ENCODE results near the gene TNFRSF11A.

TNFRSF11A gene

GRCh38 chr18:62394006-62394763, 69.1 kb downstream of the TNFRSF11A start:
- no peaks in the 10 kb centered on the region for H3K27me3 ChIP-seq (ENCODE audit: control insufficient read depth, insufficient read depth, low read length, poor library complexity, severe bottlenecking)
- H3K36me3 ChIP-seq (ENCODE audit: control insufficient read depth, insufficient read depth, low read length), result no peaks in the 10 kb centered on the region
- no peaks in the 10 kb centered on the region for H3K9me3 ChIP-seq (ENCODE audit: control insufficient read depth, low read length)
- no peak overlapping the region for H3K27ac ChIP-seq (ENCODE audit: insufficient read depth, low read depth, low read length, poor library complexity, severe bottlenecking)
- no peaks in the 10 kb centered on the region for H3K4me1 ChIP-seq (ENCODE audit: control insufficient read depth, insufficient read depth, low read length)
- no peak overlapping the region for H3K4me3 ChIP-seq (ENCODE audit: insufficient read depth, low read depth, low read length)
- 93 to 95% methylated on average over 12 to 14 of the region's 15 CpGs for WGBS, 2 experiments

GRCh38 chr18:62396381-62396780, 71.3 kb downstream of the TNFRSF11A start:
- no peaks in the 10 kb centered on the region for H3K36me3 ChIP-seq (ENCODE audit: control insufficient read depth, insufficient read depth, low read length)
- no peak overlapping the region for H3K27ac ChIP-seq (ENCODE audit: insufficient read depth, low read depth, low read length, poor library complexity, severe bottlenecking)

GRCh38 chr18:62396967-62397366, 71.9 kb downstream of the TNFRSF11A start:
- no peak overlapping the region for H3K4me3 ChIP-seq (ENCODE audit: insufficient read depth, low read depth, low read length)
- H3K27ac ChIP-seq (ENCODE audit: insufficient read depth, low read depth, low read length, poor library complexity, severe bottlenecking), result no peak overlapping the region
- no peaks in the 10 kb centered on the region for H3K4me1 ChIP-seq (ENCODE audit: control insufficient read depth, insufficient read depth, low read length)
- H3K36me3 ChIP-seq (ENCODE audit: control insufficient read depth, insufficient read depth, low read length), result no peaks in the 10 kb centered on the region
- WGBS, 2 experiments, result 72 to 76% methylated on average over 2 to 3 of the region's 3 CpGs
- H3K9me3 ChIP-seq (ENCODE audit: control insufficient read depth, low read length), result no peaks in the 10 kb centered on the region
- H3K27me3 ChIP-seq (ENCODE audit: control insufficient read depth, insufficient read depth, low read length, poor library complexity, severe bottlenecking), result no peaks in the 10 kb centered on the region

More at GRCh38 chr18:62396381-62396780, 71.3 kb downstream of the TNFRSF11A start:
- H3K4me3 ChIP-seq (ENCODE audit: insufficient read depth, low read depth, low read length), result no peak overlapping the region
- no peaks in the 10 kb centered on the region for H3K9me3 ChIP-seq (ENCODE audit: control insufficient read depth, low read length)
- H3K27me3 ChIP-seq (ENCODE audit: control insufficient read depth, insufficient read depth, low read length, poor library complexity, severe bottlenecking), result no peaks in the 10 kb centered on the region
- no peaks in the 10 kb centered on the region for H3K4me1 ChIP-seq (ENCODE audit: control insufficient read depth, insufficient read depth, low read length)
- WGBS, 2 experiments, result 86 to 93% methylated on average over 3 of the region's 3 CpGs

- Histone ChIP-seq H3K4me1 (ENCODE audit: control insufficient read depth, insufficient read depth, low read length) (no peaks in the 10 kb centered on the region), H3K27ac (ENCODE audit: insufficient read depth, low read depth, low read length, poor library complexity, severe bottlenecking) (no peak overlapping the region), H3K36me3 (ENCODE audit: control insufficient read depth, insufficient read depth, low read length) (no peaks in the 10 kb centered on the region), H3K27me3 (ENCODE audit: control insufficient read depth, insufficient read depth, low read length, poor library complexity, severe bottlenecking) (no peaks in the 10 kb centered on the region), H3K9me3 (ENCODE audit: control insufficient read depth, low read length) (no peaks in the 10 kb centered on the region), H3K4me3 (ENCODE audit: insufficient read depth, low read depth, low read length) (no peak overlapping the region)
- WGBS, 2 experiments, result 96% methylated on average over 6 of the region's 6 CpGs
These were observed 73.2 kb downstream of the TNFRSF11A start for GRCh38 chr18:62398291-62398690.

- Histone ChIP-seq H3K4me3 (ENCODE audit: insufficient read depth, low read depth, low read length) (no peak overlapping the region), H3K36me3 (ENCODE audit: control insufficient read depth, insufficient read depth, low read length) (no peaks in the 10 kb centered on the region), H3K27ac (ENCODE audit: insufficient read depth, low read depth, low read length, poor library complexity, severe bottlenecking) (no peak overlapping the region), H3K9me3 (ENCODE audit: control insufficient read depth, low read length) (no peaks in the 10 kb centered on the region), H3K4me1 (ENCODE audit: control insufficient read depth, insufficient read depth, low read length) (no peaks in the 10 kb centered on the region), H3K27me3 (ENCODE audit: control insufficient read depth, insufficient read depth, low read length, poor library complexity, severe bottlenecking) (no peaks in the 10 kb centered on the region)
- WGBS, 2 experiments, result 71 to 88% methylated on average over 3 of the region's 3 CpGs
These were observed 74.2 kb downstream of the TNFRSF11A start for GRCh38 chr18:62399276-62399675.

- H3K27ac ChIP-seq (ENCODE audit: insufficient read depth, low read depth, low read length, poor library complexity, severe bottlenecking), result no peak overlapping the region
- no peaks in the 10 kb centered on the region for H3K9me3 ChIP-seq (ENCODE audit: control insufficient read depth, low read length)
- no peaks in the 10 kb centered on the region for H3K27me3 ChIP-seq (ENCODE audit: control insufficient read depth, insufficient read depth, low read length, poor library complexity, severe bottlenecking)
- no peaks in the 10 kb centered on the region for H3K4me1 ChIP-seq (ENCODE audit: control insufficient read depth, insufficient read depth, low read length)
- no peaks in the 10 kb centered on the region for H3K36me3 ChIP-seq (ENCODE audit: control insufficient read depth, insufficient read depth, low read length)
- 44 to 45% methylated on average over 4 of the region's 4 CpGs for WGBS, 2 experiments
- H3K4me3 ChIP-seq (ENCODE audit: insufficient read depth, low read depth, low read length), result no peak overlapping the region
These were observed 74.7 kb downstream of the TNFRSF11A start for GRCh38 chr18:62399781-62400308.

GRCh38 chr18:62400916-62401315, 75.8 kb downstream of the TNFRSF11A start:
- 89 to 90% methylated on average over 3 of the region's 3 CpGs for WGBS, 2 experiments
- Histone ChIP-seq H3K9me3 (ENCODE audit: control insufficient read depth, low read length) (no peaks in the 10 kb centered on the region), H3K4me1 (ENCODE audit: control insufficient read depth, insufficient read depth, low read length) (no peaks in the 10 kb centered on the region), H3K4me3 (ENCODE audit: insufficient read depth, low read depth, low read length) (no peak overlapping the region), H3K36me3 (ENCODE audit: control insufficient read depth, insufficient read depth, low read length) (no peaks in the 10 kb centered on the region), H3K27me3 (ENCODE audit: control insufficient read depth, insufficient read depth, low read length, poor library complexity, severe bottlenecking) (no peaks in the 10 kb centered on the region), H3K27ac (ENCODE audit: insufficient read depth, low read depth, low read length, poor library complexity, severe bottlenecking) (no peak overlapping the region)

- no peaks in the 10 kb centered on the region for H3K9me3 ChIP-seq (ENCODE audit: control insufficient read depth, low read length)
- H3K4me1 ChIP-seq (ENCODE audit: control insufficient read depth, insufficient read depth, low read length), result no peaks in the 10 kb centered on the region
- no peaks in the 10 kb centered on the region for H3K36me3 ChIP-seq (ENCODE audit: control insufficient read depth, insufficient read depth, low read length)
- H3K27ac ChIP-seq (ENCODE audit: insufficient read depth, low read depth, low read length, poor library complexity, severe bottlenecking), result no peak overlapping the region
- WGBS, 2 experiments, result 88 to 91% methylated on average over 6 of the region's 6 CpGs
- no peak overlapping the region for H3K4me3 ChIP-seq (ENCODE audit: insufficient read depth, low read depth, low read length)
- H3K27me3 ChIP-seq (ENCODE audit: control insufficient read depth, insufficient read depth, low read length, poor library complexity, severe bottlenecking), result no peaks in the 10 kb centered on the region
These were observed 77.3 kb downstream of the TNFRSF11A start for GRCh38 chr18:62402342-62402948.

GRCh38 chr18:62403120-62403519, 78.0 kb downstream of the TNFRSF11A start:
- WGBS, 2 experiments, result 92 to 98% methylated on average over 3 of the region's 3 CpGs
- H3K4me3 ChIP-seq (ENCODE audit: insufficient read depth, low read depth, low read length), result no peak overlapping the region
- no peak overlapping the region for H3K27ac ChIP-seq (ENCODE audit: insufficient read depth, low read depth, low read length, poor library complexity, severe bottlenecking)
- H3K4me1 ChIP-seq (ENCODE audit: control insufficient read depth, insufficient read depth, low read length), result no peaks in the 10 kb centered on the region
- H3K36me3 ChIP-seq (ENCODE audit: control insufficient read depth, insufficient read depth, low read length), result no peaks in the 10 kb centered on the region
- no peaks in the 10 kb centered on the region for H3K9me3 ChIP-seq (ENCODE audit: control insufficient read depth, low read length)
- no peaks in the 10 kb centered on the region for H3K27me3 ChIP-seq (ENCODE audit: control insufficient read depth, insufficient read depth, low read length, poor library complexity, severe bottlenecking)

GRCh38 chr18:62404881-62405280, 79.8 kb downstream of the TNFRSF11A start:
- 81 to 82% methylated on average over 3 of the region's 3 CpGs for WGBS, 2 experiments

More at GRCh38 chr18:62404881-62405280, 79.8 kb downstream of the TNFRSF11A start:
- H3K36me3 ChIP-seq (ENCODE audit: control insufficient read depth, insufficient read depth, low read length), result no peaks in the 10 kb centered on the region
- no peaks in the 10 kb centered on the region for H3K9me3 ChIP-seq (ENCODE audit: control insufficient read depth, low read length)
- no peak overlapping the region for H3K27ac ChIP-seq (ENCODE audit: insufficient read depth, low read depth, low read length, poor library complexity, severe bottlenecking)
- no peak overlapping the region for H3K4me3 ChIP-seq (ENCODE audit: insufficient read depth, low read depth, low read length)
- H3K4me1 ChIP-seq (ENCODE audit: control insufficient read depth, insufficient read depth, low read length), result no peaks in the 10 kb centered on the region
- H3K27me3 ChIP-seq (ENCODE audit: control insufficient read depth, insufficient read depth, low read length, poor library complexity, severe bottlenecking), result no peaks in the 10 kb centered on the region

All from ectodermal cell (in vitro differentiated cells).